ENCODE data around the gene HMGCLL1. TPM values are rescaled to one million over a fixed set of nuclear protein-coding genes. Genes with fewer than 3 reads are reported as not detected.

The HMGCLL1 gene
- total and polyA plus RNA-seq, 3 donors from 2014 or later = 2.2 to 9.2 (median 7.2) TPM

DNA sequence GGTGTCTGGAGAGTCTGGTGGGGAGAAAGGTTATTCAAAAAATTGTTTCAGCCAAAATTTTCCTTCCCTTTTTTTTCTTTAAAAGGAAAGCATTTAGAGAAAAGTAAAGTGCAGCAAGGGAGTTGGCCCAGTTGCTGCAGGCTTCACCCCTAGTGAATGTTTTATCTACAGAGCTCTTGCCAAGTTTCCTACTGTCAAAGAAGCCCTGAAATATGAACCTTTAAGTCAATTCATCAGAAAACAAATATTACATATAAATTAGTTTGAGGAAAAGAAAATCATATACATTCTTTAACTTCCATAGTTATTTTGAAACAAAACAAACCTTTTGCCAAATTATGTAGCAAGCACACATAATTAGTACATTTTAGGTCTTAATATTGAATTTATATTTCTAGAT lies 25.0 kb upstream of the HMGCLL1 start:
- Histone ChIP-seq H3K9me3 (no peaks in the 10 kb centered on the region), H3K4me1 (no peaks in the 10 kb centered on the region), H3K4me3 (no peak overlapping the region), H3K27me3 (no peaks in the 10 kb centered on the region), H3K27ac (no peak overlapping the region), H3K36me3 (ENCODE audit: low read depth, missing control alignments) (no peaks in the 10 kb centered on the region)
- TF ChIP-seq POLR2A (IDR thresholded peaks at IDR 0.05) = no peak
- TF ChIP-seq, protein P1, sequence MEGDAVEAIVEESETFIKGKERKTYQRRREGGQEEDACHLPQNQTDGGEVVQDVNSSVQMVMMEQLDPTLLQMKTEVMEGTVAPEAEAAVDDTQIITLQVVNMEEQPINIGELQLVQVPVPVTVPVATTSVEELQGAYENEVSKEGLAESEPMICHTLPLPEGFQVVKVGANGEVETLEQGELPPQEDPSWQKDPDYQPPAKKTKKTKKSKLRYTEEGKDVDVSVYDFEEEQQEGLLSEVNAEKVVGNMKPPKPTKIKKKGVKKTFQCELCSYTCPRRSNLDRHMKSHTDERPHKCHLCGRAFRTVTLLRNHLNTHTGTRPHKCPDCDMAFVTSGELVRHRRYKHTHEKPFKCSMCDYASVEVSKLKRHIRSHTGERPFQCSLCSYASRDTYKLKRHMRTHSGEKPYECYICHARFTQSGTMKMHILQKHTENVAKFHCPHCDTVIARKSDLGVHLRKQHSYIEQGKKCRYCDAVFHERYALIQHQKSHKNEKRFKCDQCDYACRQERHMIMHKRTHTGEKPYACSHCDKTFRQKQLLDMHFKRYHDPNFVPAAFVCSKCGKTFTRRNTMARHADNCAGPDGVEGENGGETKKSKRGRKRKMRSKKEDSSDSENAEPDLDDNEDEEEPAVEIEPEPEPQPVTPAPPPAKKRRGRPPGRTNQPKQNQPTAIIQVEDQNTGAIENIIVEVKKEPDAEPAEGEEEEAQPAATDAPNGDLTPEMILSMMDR (IDR thresholded peaks at IDR 0.05) = no peak
- intact Hi-C loops (cut with DNase I; ENCODE audit: low total_unique reads) = no loop called here
- DNase-seq = no peak

DNA sequence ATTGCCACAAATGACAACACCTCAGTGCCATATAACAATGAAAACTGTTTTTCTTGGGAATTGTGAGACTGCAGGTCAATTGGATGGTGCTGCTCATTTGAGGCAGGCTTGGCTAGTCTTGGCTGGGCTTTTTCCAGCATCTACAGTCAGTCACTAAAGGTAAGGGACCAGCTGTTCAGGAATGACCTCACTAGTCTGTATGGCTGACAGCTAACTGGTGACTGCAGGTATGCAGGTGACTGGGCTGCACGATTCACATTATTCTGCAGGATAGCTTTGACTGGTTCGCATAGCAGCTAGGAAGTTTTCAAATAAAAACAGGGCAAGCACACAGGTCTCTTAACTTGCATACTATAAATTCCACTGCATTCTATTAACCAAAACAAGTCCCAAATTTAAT lies 22.1 kb upstream of the HMGCLL1 start:
- Histone ChIP-seq H3K27ac (no peak overlapping the region), H3K9me3 (no peaks in the 10 kb centered on the region), H3K27me3 (no peaks in the 10 kb centered on the region), H3K36me3 (ENCODE audit: low read depth, missing control alignments) (no peaks in the 10 kb centered on the region), H3K4me3 (no peak overlapping the region), H3K4me1 (no peaks in the 10 kb centered on the region)
- WGBS, 2 donors = 87 to 88% methylated on average over 2 of the region's 2 CpGs
- no peak for DNase-seq
- intact Hi-C loops (cut with DNase I; ENCODE audit: low total_unique reads) = no loop called here
- TF ChIP-seq, protein P1 (IDR thresholded peaks at IDR 0.05) = no peak
- no peak for TF ChIP-seq POLR2A (IDR thresholded peaks at IDR 0.05)

DNA sequence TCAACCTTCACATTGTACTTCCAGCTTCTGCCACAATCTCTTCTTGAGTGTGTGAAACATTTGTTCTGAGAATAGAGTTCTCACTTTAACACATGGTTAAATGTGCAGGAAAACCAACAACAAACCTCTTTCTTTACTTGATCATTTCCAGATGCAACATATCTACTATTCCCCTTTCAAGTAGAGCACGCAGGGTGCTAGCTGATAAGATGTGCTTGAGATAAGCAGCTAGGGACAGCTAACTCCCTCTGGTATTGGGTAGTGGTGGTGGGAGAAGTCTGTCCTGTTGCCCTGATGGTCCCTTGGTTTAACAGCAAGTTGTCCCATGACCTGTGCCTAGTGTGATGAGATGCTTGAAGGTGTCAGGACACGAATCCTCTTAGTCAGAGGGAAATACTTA lies 15.4 kb upstream of the HMGCLL1 start:
- 33 to 44% methylated on average over 2 of the region's 2 CpGs for WGBS, 2 donors
- Histone ChIP-seq H3K27me3 (no peaks in the 10 kb centered on the region), H3K4me1 (no peaks in the 10 kb centered on the region), H3K4me3 (no peak overlapping the region), H3K36me3 (ENCODE audit: low read depth, missing control alignments) (no peaks in the 10 kb centered on the region), H3K9me3 (no peaks in the 10 kb centered on the region), H3K27ac (no peak overlapping the region)
- intact Hi-C loops (cut with DNase I; ENCODE audit: low total_unique reads) = no loop called here
- no peak for DNase-seq
- TF ChIP-seq POLR2A (IDR thresholded peaks at IDR 0.05) = no peak
- TF ChIP-seq, protein P1 (IDR thresholded peaks at IDR 0.05) = no peak

DNA sequence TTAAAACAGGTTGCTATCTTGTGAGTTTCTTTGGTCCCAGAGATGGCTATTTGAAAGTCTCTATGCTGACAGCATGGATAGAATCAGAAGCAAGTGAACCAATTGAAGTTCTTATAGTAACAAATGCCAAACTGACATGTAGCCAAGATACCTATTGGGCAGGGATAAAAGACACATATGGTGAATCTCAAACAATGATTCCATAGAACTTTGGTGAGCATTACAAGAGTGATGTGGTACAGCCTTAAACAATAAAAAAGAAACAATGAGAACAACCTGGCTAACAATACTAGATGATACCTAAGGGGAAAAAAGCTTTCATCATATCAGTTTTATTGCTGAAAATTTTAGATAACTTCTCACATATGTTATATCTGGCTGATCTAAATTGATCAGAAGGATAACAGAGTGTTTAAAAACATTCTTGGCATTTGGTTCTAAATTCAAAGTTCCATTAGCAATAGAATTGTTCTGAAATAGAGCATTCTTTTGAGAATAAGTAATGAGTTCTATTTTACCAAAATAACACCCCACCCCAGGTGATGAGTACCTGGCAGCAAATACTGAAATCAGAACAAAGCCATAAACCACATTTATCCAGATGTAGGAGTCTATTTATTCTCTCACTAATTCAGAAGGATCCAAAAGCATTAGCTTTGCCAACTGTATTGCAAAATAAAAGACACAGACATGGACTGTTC lies 5.8 kb upstream of the HMGCLL1 start:
- H3K4me3 ChIP-seq = no peak overlapping the region

More for the DNA sequence above, 5.8 kb upstream of the HMGCLL1 start:
- intact Hi-C loops (cut with DNase I; ENCODE audit: low total_unique reads) = no loop called here
- Histone ChIP-seq H3K9me3 (no peaks in the 10 kb centered on the region), H3K27me3 (no peaks in the 10 kb centered on the region), H3K27ac (no peak overlapping the region), H3K36me3 (ENCODE audit: low read depth, missing control alignments) (no peaks in the 10 kb centered on the region), H3K4me1 (no peaks in the 10 kb centered on the region)
- DNase-seq = no peak
- TF ChIP-seq POLR2A (IDR thresholded peaks at IDR 0.05) = no peak
- TF ChIP-seq, protein P1 (IDR thresholded peaks at IDR 0.05) = no peak
